ENCODE results near the gene PITHD1. TPM values are rescaled to one million over a fixed set of nuclear protein-coding genes. Genes with fewer than 3 reads are reported as not detected.
"Not testable (repeated sequence)": the region's sequence is repeated elsewhere in the genome, so short reads cannot be mapped to it uniquely, and the experiment has no call there.

Gene PITHD1
- total RNA-seq, result 10 to 100 TPM; 42.9 to 57.0 TPM

GRCh38 chr1:23777979-23778814, at the start of gene PITHD1:
Gene PITHD1 (plus strand): TSS chr1:23778418. CDS start chr1:23778516, 98 bp downstream.
- Histone ChIP-seq H3K9me3 (no peaks in the 10 kb centered on the region), H3K4me1 (ENCODE audit: control insufficient read depth in 1 of 2, low read depth in 2 of 2) (peaks cover 14 to 21% of the 10 kb centered on the region in 2 donors), H3K27ac (peak within 1 kb of the TSS; percentile 74 to 93), H3K27me3 (replicated peaks; ENCODE audit: insufficient read depth) (no peaks in the 10 kb centered on the region), H3K36me3 (no peaks in the 10 kb centered on the region), H3K4me3 (peak within 1 kb of the TSS; percentile 95)
- DNase-seq (ENCODE audit: low spot score), result no peak
- ATAC-seq (ENCODE audit: insufficient number of reproducible peaks, low FRiP score, low read depth), result peak; percentile 71
- no peak for TF ChIP-seq CTCF (IDR thresholded peaks at IDR 0.05)

GRCh38 chr1:23732363-23733224, 45.6 kb upstream of the PITHD1 start:
- no peaks in the 10 kb centered on the region for H3K27me3 ChIP-seq (replicated peaks; ENCODE audit: insufficient read depth)
- no peaks in the 10 kb centered on the region for H3K36me3 ChIP-seq
- no peak for TF ChIP-seq CTCF (IDR thresholded peaks at IDR 0.05)
- no peaks in the 10 kb centered on the region for H3K4me1 ChIP-seq (ENCODE audit: control insufficient read depth in 1 of 2, low read depth in 2 of 2)
- DNase-seq (ENCODE audit: low spot score), result no peak
- H3K9me3 ChIP-seq, result no peaks in the 10 kb centered on the region
- no peak overlapping the region for H3K27ac ChIP-seq
- ATAC-seq (ENCODE audit: insufficient number of reproducible peaks, low FRiP score, low read depth), result no peak
- no peak overlapping the region for H3K4me3 ChIP-seq

- not testable (repeated sequence) for DNase-seq (ENCODE audit: low spot score); H3K4me1 ChIP-seq (ENCODE audit: control insufficient read depth in 1 of 2, low read depth in 2 of 2); H3K27ac ChIP-seq; H3K36me3 ChIP-seq; H3K27me3 ChIP-seq (replicated peaks; ENCODE audit: insufficient read depth); ATAC-seq (ENCODE audit: insufficient number of reproducible peaks, low FRiP score, low read depth); H3K4me3 ChIP-seq; H3K9me3 ChIP-seq
Measured at GRCh38 chr1:23733281-23733680, 44.9 kb upstream of the PITHD1 start.

GRCh38 chr1:23736437-23737134, 41.6 kb upstream of the PITHD1 start:
- no peaks in the 10 kb centered on the region for H3K4me1 ChIP-seq (ENCODE audit: control insufficient read depth in 1 of 2, low read depth in 2 of 2)
- ATAC-seq (ENCODE audit: insufficient number of reproducible peaks, low FRiP score, low read depth) (no peak), DNase-seq (ENCODE audit: low spot score) (no peak)
- TF ChIP-seq CTCF (IDR thresholded peaks at IDR 0.05), result no peak
- no peak overlapping the region for H3K4me3 ChIP-seq
- no peaks in the 10 kb centered on the region for H3K9me3 ChIP-seq
- H3K27ac ChIP-seq, result no peak overlapping the region
- no peaks in the 10 kb centered on the region for H3K36me3 ChIP-seq
- no peaks in the 10 kb centered on the region for H3K27me3 ChIP-seq (replicated peaks; ENCODE audit: insufficient read depth)

- Histone ChIP-seq H3K9me3 (no peaks in the 10 kb centered on the region), H3K4me3 (no peak overlapping the region), H3K27me3 (replicated peaks; ENCODE audit: insufficient read depth) (no peaks in the 10 kb centered on the region), H3K27ac (no peak overlapping the region), H3K4me1 (ENCODE audit: control insufficient read depth in 1 of 2, low read depth in 2 of 2) (peaks cover 11 to 24% of the 10 kb centered on the region in 2 donors), H3K36me3 (no peaks in the 10 kb centered on the region)
- TF ChIP-seq CTCF (IDR thresholded peaks at IDR 0.05), result no peak
- DNase-seq (ENCODE audit: low spot score) (no peak), ATAC-seq (ENCODE audit: insufficient number of reproducible peaks, low FRiP score, low read depth) (no peak)
Measured at GRCh38 chr1:23741609-23742008, 36.6 kb upstream of the PITHD1 start.

Data from thoracic aorta (tissue), 2 donors.